ENCODE results near the gene CCDC9.

- TF ChIP-seq EGR1 (IDR thresholded peaks at IDR 0.05; ENCODE audit: borderline replicate concordance, low read depth, low read length), result no peak
- no peak for TF ChIP-seq CHD7 (IDR thresholded peaks at IDR 0.05; ENCODE audit: insufficient replicate concordance, low read length)
- TF ChIP-seq CEBPB (IDR thresholded peaks at IDR 0.05; ENCODE audit: low read depth, low read length), result no peak
- TF ChIP-seq RAD21 (IDR thresholded peaks at IDR 0.05 in 1 of 2, conservative IDR thresholded peaks at IDR 0.05 in 1 of 2; ENCODE audit: low read depth in 2 of 2, low read length in 2 of 2), result no peak
- TF ChIP-seq CREB1 (IDR thresholded peaks at IDR 0.05), result no peak
- TF ChIP-seq E2F6 (IDR thresholded peaks at IDR 0.05), result no peak
- TF ChIP-seq ZNF274 (IDR thresholded peaks at IDR 0.05; ENCODE audit: borderline replicate concordance, extremely low read depth, low read length), result no peak
- no peak for TF ChIP-seq TAF1 (IDR thresholded peaks at IDR 0.05; ENCODE audit: low read depth, low read length)
Measured at GRCh38 chr19:47303966-47304365, 47.6 kb downstream of the CCDC9 start.

Data from H1 (cell line).